Neural progenitor cell (in vitro differentiated cells): ENCODE measurements around the gene DESI2. TPM values are rescaled to one million over a fixed set of nuclear protein-coding genes. Genes with fewer than 3 reads are reported as not detected.

ENCODE experiments used
- DNase-seq: peaks from one replicate; pipeline ENCODE4 v3.0.0-alpha.2; 2016; ENCODE audit warnings: low spot score
- H2AFZ ChIP-seq: fragments of 200-600 bp; sonication (generic); replicated peaks from 2 replicates; pipeline ENCODE4 v1.6.1; 2016; ENCODE audit warnings: antibody characterized with exemption
- H3F3A ChIP-seq: fragments of 200-600 bp; sonication (generic); 2 replicates; pipeline ENCODE4 v1.6.1; 2016; ENCODE audit warnings: antibody characterized with exemption, low read depth
- H3K27ac ChIP-seq: fragments of 200-600 bp; sonication (generic); 2 replicates; pipeline ENCODE4 v1.5.1; 2016; ENCODE audit warnings: mild to moderate bottlenecking
- H3K27me3 ChIP-seq: fragments of 200-600 bp; sonication (generic); 2 replicates; pipeline ENCODE4 v1.6.1; 2016; ENCODE audit warnings: mild to moderate bottlenecking, moderate library complexity
- H3K36me3 ChIP-seq: fragments of 200-600 bp; sonication (generic); 2 replicates; pipeline ENCODE4 v1.5.1; 2016
- H3K4me1 ChIP-seq: fragments of 200-600 bp; sonication (generic); 2 replicates; pipeline ENCODE4 v1.6.1; 2016; ENCODE audit warnings: mixed run types
- H3K4me2 ChIP-seq: fragments of 200-600 bp; sonication (generic); 2 replicates; pipeline ENCODE4 v1.6.1; 2016
- H3K4me3 ChIP-seq: fragments of 200-600 bp; sonication (generic); 2 replicates; pipeline ENCODE4 v1.5.1; 2016
- H3K79me2 ChIP-seq: fragments of 200-600 bp; sonication (generic); 2 replicates; pipeline ENCODE4 v1.6.1; 2016; ENCODE audit warnings: low read depth
- H3K9ac ChIP-seq: fragments of 200-600 bp; sonication (generic); 2 replicates; pipeline ENCODE4 v1.6.1; 2016
- H3K9me3 ChIP-seq: fragments of 200-600 bp; sonication (generic); 2 replicates; pipeline ENCODE4 v1.5.1; 2016; ENCODE audit warnings: low read depth
- H4K20me1 ChIP-seq: fragments of 200-600 bp; sonication (generic); 2 replicates; pipeline ENCODE4 v1.6.1; 2016; ENCODE audit warnings: low read depth
- H3K27ac Mint-ChIP-seq: 3 replicates; pipeline ENCODE4 v1.8.0; 2021; ENCODE audit warnings: mixed read lengths
- H3K27me3 Mint-ChIP-seq: 2 replicates; pipeline ENCODE4 v1.8.0; 2022; ENCODE audit warnings: low read depth, mild to moderate bottlenecking, inconsistent platforms, moderate library complexity, mixed read lengths; ENCODE audit not compliant: insufficient read depth
- H3K36me3 Mint-ChIP-seq: 3 replicates; pipeline ENCODE4 v1.8.0; 2021; ENCODE audit warnings: mixed read lengths
- H3K4me1 Mint-ChIP-seq: 3 replicates; pipeline ENCODE4 v1.8.0; 2021; ENCODE audit warnings: mixed read lengths
- H3K4me3 Mint-ChIP-seq: 3 replicates; pipeline ENCODE4 v1.8.0; 2021; ENCODE audit warnings: mild to moderate bottlenecking, moderate library complexity, mixed read lengths
- H3K9me3 Mint-ChIP-seq: 3 replicates; pipeline ENCODE4 v1.8.0; 2020; ENCODE audit warnings: mixed read lengths
- EZH2 ChIP-seq: fragments of 200-600 bp; sonication (generic); IDR thresholded peaks from 2 replicates; pipeline ENCODE4 v1.6.1; 2017; ENCODE audit warnings: antibody characterized with exemption, mild to moderate bottlenecking, moderate library complexity
- EZH2phosphoT487 ChIP-seq: fragments of 200-600 bp; sonication (generic); IDR thresholded peaks from 2 replicates; pipeline ENCODE4 v1.6.1; 2017; ENCODE audit warnings: antibody characterized with exemption
- small RNA-seq: library from RNA; depleted of rRNA; stranded (forward); fragments of <200 nt; gene quantifications from one replicate; pipeline ENCODE3, GENCODE V24; 2015
- total RNA-seq: library from RNA; depleted of rRNA; stranded (reverse); fragments of >200 nt; gene quantifications from 2 replicates; pipeline ENCODE4 v1.2.3, GENCODE V29; 2015; ENCODE audit warnings: low replicate concordance
- TF ChIP-seq, protein P1 (sequence below): fragments of 200-600 bp; sonication (generic); IDR thresholded peaks from 2 replicates; pipeline ENCODE4 v1.5.1; 2017; ENCODE audit warnings: antibody characterized with exemption, mild to moderate bottlenecking

Gene DESI2
- total RNA-seq, 1 donor from 2014 or later = 110 TPM

DNA sequence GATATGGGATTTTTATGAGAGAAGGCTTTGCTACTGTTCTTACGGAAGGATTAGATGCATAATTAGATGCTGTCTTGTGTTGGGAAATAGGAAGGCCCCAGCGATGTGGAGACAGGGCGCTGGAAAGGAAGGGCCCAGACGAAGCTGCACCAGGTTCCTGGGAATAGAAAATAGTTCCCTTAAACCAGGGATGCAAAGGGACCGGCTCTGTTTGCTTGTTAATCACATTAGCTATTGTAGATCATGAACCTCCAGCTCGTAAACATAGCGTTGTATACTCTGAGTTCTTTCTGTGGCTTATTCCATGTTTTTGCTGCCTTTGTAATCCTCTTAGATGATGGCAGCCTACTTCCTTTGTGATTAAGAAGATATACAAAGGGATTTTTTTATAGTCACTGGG is 102.7 kb downstream of the DESI2 start:
- peak overlapping the region; percentile 46 for H3K27ac ChIP-seq

DNA sequence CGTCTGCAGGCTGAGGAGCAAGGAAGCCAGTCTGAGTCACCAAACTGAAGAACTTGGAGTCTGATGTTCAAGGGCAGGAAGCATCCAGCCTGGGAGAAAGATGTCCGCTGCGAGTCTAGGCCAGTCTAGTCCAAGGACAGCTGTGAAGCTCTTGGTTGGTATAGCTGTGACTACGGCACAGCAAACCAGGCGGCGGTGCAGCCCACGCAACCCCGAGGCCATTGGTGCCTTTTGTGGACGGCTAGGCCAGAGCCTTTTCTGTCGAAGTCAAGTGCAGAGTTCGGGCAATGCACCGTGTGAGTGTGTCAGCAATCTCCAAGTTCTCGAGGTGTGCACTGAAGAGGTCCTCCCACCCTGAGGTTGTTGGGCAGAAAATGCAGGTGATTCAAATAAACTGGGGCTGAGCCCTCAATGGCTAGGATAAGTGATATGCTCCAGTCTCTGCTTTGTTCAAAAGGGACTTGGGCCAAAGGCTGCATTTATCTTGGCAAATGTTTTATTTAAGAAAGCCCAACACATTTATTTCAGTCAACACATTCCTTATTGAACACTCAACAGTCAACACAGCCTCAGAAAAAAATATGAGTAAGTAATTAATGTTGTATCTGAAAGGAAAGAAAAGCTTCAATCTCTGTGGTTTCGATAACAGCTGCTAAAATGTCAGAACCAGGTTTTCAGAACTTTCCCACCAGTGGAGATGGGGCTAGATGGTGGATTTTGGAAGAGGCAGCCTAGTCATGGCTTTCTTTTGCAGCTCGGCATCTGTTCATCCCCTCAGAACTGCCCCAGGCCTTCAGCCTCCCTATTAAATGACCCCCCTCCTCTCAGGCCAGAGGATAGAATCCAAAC is 104.4 kb downstream of the DESI2 start:
- Mint-ChIP-seq H3K4me3 (no peak overlapping the region), H3K9me3 (peaks cover under 1% of the 10 kb centered on the region), H3K4me1 (peaks cover 16% of the 10 kb centered on the region), H3K36me3 (no peaks in the 10 kb centered on the region), H3K27me3 (peaks cover 6% of the 10 kb centered on the region), H3K27ac (no peak overlapping the region)
- H3K27ac ChIP-seq = no peak overlapping the region
- H4K20me1 ChIP-seq = no peaks in the 10 kb centered on the region
- H3K9me3 ChIP-seq = no peaks in the 10 kb centered on the region
- H3K36me3 ChIP-seq = no peaks in the 10 kb centered on the region
- H3K4me1 ChIP-seq = no peaks in the 10 kb centered on the region
- no peak overlapping the region for H2AFZ ChIP-seq
- DNase-seq = no peak
- H3K27me3 ChIP-seq = no peaks in the 10 kb centered on the region
- H3K79me2 ChIP-seq = no peaks in the 10 kb centered on the region
- H3K4me2 ChIP-seq = no peak overlapping the region
- TF ChIP-seq EZH2phosphoT487 (no peak), EZH2 (no peak)
- TF ChIP-seq, protein P1, sequence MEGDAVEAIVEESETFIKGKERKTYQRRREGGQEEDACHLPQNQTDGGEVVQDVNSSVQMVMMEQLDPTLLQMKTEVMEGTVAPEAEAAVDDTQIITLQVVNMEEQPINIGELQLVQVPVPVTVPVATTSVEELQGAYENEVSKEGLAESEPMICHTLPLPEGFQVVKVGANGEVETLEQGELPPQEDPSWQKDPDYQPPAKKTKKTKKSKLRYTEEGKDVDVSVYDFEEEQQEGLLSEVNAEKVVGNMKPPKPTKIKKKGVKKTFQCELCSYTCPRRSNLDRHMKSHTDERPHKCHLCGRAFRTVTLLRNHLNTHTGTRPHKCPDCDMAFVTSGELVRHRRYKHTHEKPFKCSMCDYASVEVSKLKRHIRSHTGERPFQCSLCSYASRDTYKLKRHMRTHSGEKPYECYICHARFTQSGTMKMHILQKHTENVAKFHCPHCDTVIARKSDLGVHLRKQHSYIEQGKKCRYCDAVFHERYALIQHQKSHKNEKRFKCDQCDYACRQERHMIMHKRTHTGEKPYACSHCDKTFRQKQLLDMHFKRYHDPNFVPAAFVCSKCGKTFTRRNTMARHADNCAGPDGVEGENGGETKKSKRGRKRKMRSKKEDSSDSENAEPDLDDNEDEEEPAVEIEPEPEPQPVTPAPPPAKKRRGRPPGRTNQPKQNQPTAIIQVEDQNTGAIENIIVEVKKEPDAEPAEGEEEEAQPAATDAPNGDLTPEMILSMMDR = no peak
- no peak overlapping the region for H3K4me3 ChIP-seq
- H3K9ac ChIP-seq = no peak overlapping the region
- peaks cover 7% of the 10 kb centered on the region for H3F3A ChIP-seq

More for the DNA sequence above, 102.7 kb downstream of the DESI2 start:
- no peak overlapping the region for H2AFZ ChIP-seq
- H3K4me1 ChIP-seq = no peaks in the 10 kb centered on the region
- peaks cover 16% of the 10 kb centered on the region for H3K4me1 Mint-ChIP-seq
- H3K27me3 ChIP-seq = no peaks in the 10 kb centered on the region
- H3K27ac Mint-ChIP-seq = no peak overlapping the region
- no peak overlapping the region for H3K4me3 ChIP-seq
- no peak overlapping the region for H3K4me3 Mint-ChIP-seq
- TF ChIP-seq EZH2phosphoT487 (no peak), EZH2 (no peak)
- TF ChIP-seq, protein P1 = no peak
- no peak overlapping the region for H3K9ac ChIP-seq
- H3K27me3 Mint-ChIP-seq = peaks cover 7% of the 10 kb centered on the region
- peaks cover 7% of the 10 kb centered on the region for H3F3A ChIP-seq
- no peaks in the 10 kb centered on the region for H4K20me1 ChIP-seq
- no peaks in the 10 kb centered on the region for H3K36me3 ChIP-seq
- no peaks in the 10 kb centered on the region for H3K79me2 ChIP-seq
- no peaks in the 10 kb centered on the region for H3K9me3 Mint-ChIP-seq
- no peak overlapping the region for H3K4me2 ChIP-seq
- no peaks in the 10 kb centered on the region for H3K36me3 Mint-ChIP-seq
- DNase-seq = no peak
- H3K9me3 ChIP-seq = no peaks in the 10 kb centered on the region

Small RNAs within 50 kb of the gene (small RNA-seq; reads per million reads assigned to genes)
- not detected for gene AL451007.1

Other genes starting within 250 kb of the DESI2 start
- 109 and 181 TPM in 2 replicates for gene ADSS2, start 201.2 kb upstream of the DESI2 start, total RNA-seq
- gene CATSPERE, start 191.9 kb upstream of the DESI2 start, total RNA-seq = 0.86 and 1.1 TPM in 2 replicates
- gene COX20, start 182.5 kb downstream of the DESI2 start, total RNA-seq = 24.0 and 81.6 TPM in 2 replicates
- 543 and 856 TPM in 2 replicates for gene HNRNPU, start 211.4 kb downstream of the DESI2 start, total RNA-seq